Esophagus muscularis mucosa (tissue), 4 donors: Measurements from ENCODE around the gene ZNF530. TPM values are rescaled to one million over a fixed set of nuclear protein-coding genes. Genes with fewer than 3 reads are reported as not detected.
A peak's percentile ranks its signal among the peaks of the same experiment; 100 is the strongest.

Experiments
- DNase-seq: peaks from one replicate; pipeline ENCODE4 v3.0.0-alpha.2; 2017; ENCODE audit errors: extremely low spot score
- H3K27ac ChIP-seq, 4 donors: fragments of 200-600 bp; sonication (generic); replicated peaks in 1 of 4; 1 replicate in 3 of 4; 2 replicates in 1 of 4; pipeline ENCODE4 v1.5.1; 2016 to 2019; ENCODE audit warnings: mild to moderate bottlenecking in 1 of 4
- H3K27me3 ChIP-seq, 4 donors: fragments of 200-600 bp; sonication (generic); one replicate each; pipeline versions ENCODE4 v1.5.1 to v1.6.0; 2016 to 2019
- H3K36me3 ChIP-seq, 4 donors: fragments of 200-600 bp; sonication (generic); one replicate each; pipeline ENCODE4 v1.5.1; 2016 to 2019
- H3K4me1 ChIP-seq, 4 donors: fragments of 200-600 bp; sonication (generic); one replicate each; pipeline ENCODE4 v1.5.1; 2016 to 2019
- H3K4me3 ChIP-seq, 4 donors: fragments of 200-600 bp; sonication (generic); 1 replicate in 2 of 4; 2 replicates in 2 of 4; pipeline ENCODE4 v1.5.1; 2016 to 2019; ENCODE audit warnings: mild to moderate bottlenecking in 4 of 4, moderate library complexity in 1 of 4
- H3K9me3 ChIP-seq, 4 donors: fragments of 200-600 bp; sonication (generic); 1 replicate in 3 of 4; 2 replicates in 1 of 4; pipeline ENCODE4 v1.5.1; 2016 to 2019
- CTCF ChIP-seq, 3 experiments: fragments of 200-600 bp in 2 of 3; fragments of 450-650 bp in 1 of 3; sonication (generic) in 2 of 3; IDR thresholded peaks; one replicate each; pipeline ENCODE4 v1.5.1; 2017 to 2019; ENCODE audit warnings: antibody characterized with exemption in 3 of 3, mild to moderate bottlenecking in 2 of 3, moderate library complexity in 1 of 3
- EP300 ChIP-seq: sonication (generic); formaldehyde crosslinking; IDR thresholded peaks from one replicate; pipeline ENCODE4 v1.6.1; 2017; ENCODE audit warnings: antibody characterized with exemption
- POLR2A ChIP-seq: fragments of 450-650 bp; IDR thresholded peaks from one replicate; pipeline ENCODE4 v1.6.1; 2017; ENCODE audit warnings: antibody characterized with exemption, moderate library complexity, mild to moderate bottlenecking, low read depth
- POLR2AphosphoS5 ChIP-seq, 2 donors: sonication (generic); formaldehyde crosslinking; IDR thresholded peaks; one replicate each; pipeline ENCODE4 v1.6.1; 2017; ENCODE audit warnings: antibody characterized with exemption in 2 of 2
- WGBS: methylation state at CpG from one replicate; pipeline ENCODE4 v1.1.5; 2018; 5-methylcytosine and 5-hydroxymethylcytosine counted together
- intact Hi-C: fragments of 100-400 bp; cut with DNase I; formaldehyde crosslinking; loops from one replicate; pipeline ENCODE4 v1.15.1; 2023
- total RNA-seq, 4 donors: library from RNA; depleted of rRNA; stranded (reverse); fragments of >200 nt; gene quantifications; one replicate each; pipeline versions ENCODE4 v1.1.0 to v1.2.1, GENCODE V29; 2016

Gene ZNF530
- total RNA-seq, 4 donors from 2014 or later, result 1.2 to 6.9 (median 2.8) TPM

- peaks cover 0 to 3% (median 0%) of the 10 kb centered on the region in 4 donors for H3K4me1 ChIP-seq
- H3K9me3 ChIP-seq, result peaks cover 0 to 11% (median 2%) of the 10 kb centered on the region in 4 donors
- 51% methylated on average over 6 of the region's 6 CpGs for WGBS
- peak; percentile 37 for DNase-seq
- intact Hi-C loops, result no loop called here
- H3K4me3 ChIP-seq, result peak overlapping the region in 1 of 4 donors; percentile 9
- no peaks in the 10 kb centered on the region for H3K36me3 ChIP-seq
- H3K27ac ChIP-seq, result no peak overlapping the region
- peaks cover 0 to 4% (median 0%) of the 10 kb centered on the region in 4 donors for H3K27me3 ChIP-seq
- TF ChIP-seq CTCF (IDR thresholded peaks at IDR 0.05) (no peak), EP300 (no peak), POLR2AphosphoS5 (IDR thresholded peaks at IDR 0.05) (no peak), POLR2A (no peak)
These were observed 51.9 kb downstream of the ZNF530 start for GRCh38 chr19:57651654-57651996.

GRCh38 chr19:57653689-57654088 is 54.0 kb downstream of the ZNF530 start:
- peaks cover 0 to 4% (median 0%) of the 10 kb centered on the region in 4 donors for H3K27me3 ChIP-seq
- peak; percentile 37 for DNase-seq
- H3K36me3 ChIP-seq, result no peaks in the 10 kb centered on the region
- H3K27ac ChIP-seq, result no peak overlapping the region
- H3K4me1 ChIP-seq, result peaks cover 0 to 3% (median 0%) of the 10 kb centered on the region in 4 donors
- intact Hi-C loops, result no loop called here
- 94% methylated on average over 2 of the region's 2 CpGs for WGBS
- H3K4me3 ChIP-seq, result no peak overlapping the region
- no peak for TF ChIP-seq CTCF (IDR thresholded peaks at IDR 0.05)
- TF ChIP-seq POLR2AphosphoS5 (IDR thresholded peaks at IDR 0.05), result no peak
- H3K9me3 ChIP-seq, result peaks cover 0 to 3% (median 0%) of the 10 kb centered on the region in 4 donors

GRCh38 chr19:57655443-57655842 is 55.8 kb downstream of the ZNF530 start:
- Histone ChIP-seq H3K36me3 (no peaks in the 10 kb centered on the region), H3K4me3 (no peak overlapping the region), H3K27me3 (peaks cover 0 to 4% (median 0%) of the 10 kb centered on the region in 4 donors), H3K27ac (no peak overlapping the region), H3K4me1 (peaks cover 0 to 3% (median 0%) of the 10 kb centered on the region in 4 donors), H3K9me3 (peaks cover 0 to 3% (median 0%) of the 10 kb centered on the region in 4 donors)
- intact Hi-C loops, result no loop called here
- DNase-seq, result peak; percentile 37
- TF ChIP-seq POLR2AphosphoS5 (IDR thresholded peaks at IDR 0.05) (no peak), POLR2A (no peak), EP300 (no peak), CTCF (IDR thresholded peaks at IDR 0.05) (no peak)
- WGBS, result 100% methylated on average over 1 of the region's 1 CpG

GRCh38 chr19:57656346-57656745 is 56.7 kb downstream of the ZNF530 start:
- intact Hi-C loops, result no loop called here
- peak; percentile 39 for DNase-seq
- WGBS, result 70% methylated on average over 1 of the region's 1 CpG
- Histone ChIP-seq H3K4me1 (peaks cover 0 to 3% (median 0%) of the 10 kb centered on the region in 4 donors), H3K9me3 (peaks cover 0 to 3% (median 0%) of the 10 kb centered on the region in 4 donors), H3K27me3 (peaks cover 0 to 4% (median 0%) of the 10 kb centered on the region in 4 donors), H3K27ac (no peak overlapping the region), H3K36me3 (no peaks in the 10 kb centered on the region), H3K4me3 (no peak overlapping the region)
- no peak for TF ChIP-seq POLR2AphosphoS5 (IDR thresholded peaks at IDR 0.05)
- TF ChIP-seq CTCF (IDR thresholded peaks at IDR 0.05), result no peak
- no peak for TF ChIP-seq EP300
- TF ChIP-seq POLR2A, result no peak

Other genes starting within 250 kb of the ZNF530 start
- gene ZNF304, start 248.6 kb upstream of the ZNF530 start, total RNA-seq, result 10 to 100 TPM in 1 of 4 donors, 1 to 10 TPM in 3; 7.1 to 12.4 (median 8.5) TPM
- gene TRAPPC2B, start 236.3 kb upstream of the ZNF530 start, total RNA-seq, result 10 to 100 TPM; 12.9 to 29.5 (median 20.2) TPM
- 1 to 10 TPM; 1.4 to 3.3 (median 2.8) TPM for gene ZNF547, start 236.3 kb upstream of the ZNF530 start, total RNA-seq
- 10 to 100 TPM; 20.2 to 26.3 (median 23.6) TPM for gene ZNF548, start 210.0 kb upstream of the ZNF530 start, total RNA-seq
- 1 to 10 TPM; 6.1 to 9.6 (median 8.8) TPM for gene ZNF17, start 188.7 kb upstream of the ZNF530 start, total RNA-seq
- 1 to 10 TPM; 2.5 to 6.4 (median 4.6) TPM for gene ZNF749, start 164.6 kb upstream of the ZNF530 start, total RNA-seq
- gene VN1R1, start 142.7 kb upstream of the ZNF530 start, total RNA-seq, result 1 to 10 TPM in 3 of 4 donors, under 1 TPM in 1; 0.65 to 1.8 (median 1.3) TPM
- 10 to 100 TPM in 1 of 4 donors, 1 to 10 TPM in 3; 7.1 to 11.5 (median 9.0) TPM for gene ZNF772, start 122.3 kb upstream of the ZNF530 start, total RNA-seq
- 10 to 100 TPM in 2 of 4 donors, 1 to 10 TPM in 2; 9.3 to 17.8 (median 12.4) TPM for gene ZNF419, start 112.1 kb upstream of the ZNF530 start, total RNA-seq
- 10 to 100 TPM in 3 of 4 donors, 1 to 10 TPM in 1; 7.1 to 18.9 (median 16.6) TPM for gene ZNF773, start 99.9 kb upstream of the ZNF530 start, total RNA-seq
- 1 to 10 TPM; 3.7 to 6.7 (median 6.4) TPM for gene ZNF549, start 72.5 kb upstream of the ZNF530 start, total RNA-seq
- gene ZNF550, start 40.0 kb upstream of the ZNF530 start, total RNA-seq, result 1 to 10 TPM; 3.7 to 6.7 (median 4.2) TPM
- 1 to 10 TPM; 3.3 to 6.0 (median 4.9) TPM for gene ZNF416, start 21.0 kb upstream of the ZNF530 start, total RNA-seq
- 1 to 10 TPM; 3.7 to 9.8 (median 6.4) TPM for gene ZIK1, start 15.7 kb upstream of the ZNF530 start, total RNA-seq
- 10 to 100 TPM; 14.5 to 31.3 (median 22.1) TPM for gene ZNF134, start 14.4 kb downstream of the ZNF530 start, total RNA-seq
- gene ZNF211, start 33.3 kb downstream of the ZNF530 start, total RNA-seq, result 10 to 100 TPM in 2 of 4 donors, 1 to 10 TPM in 2; 9.4 to 14.8 (median 11.0) TPM
- not detected for gene ZSCAN4, start 69.0 kb downstream of the ZNF530 start, total RNA-seq
- gene ZNF551, start 82.1 kb downstream of the ZNF530 start, total RNA-seq, result 1 to 10 TPM; 6.2 to 8.4 (median 6.9) TPM
- 1 to 10 TPM; 5.0 to 8.7 (median 7.1) TPM for gene ZNF154, start 109.3 kb downstream of the ZNF530 start, total RNA-seq
- gene ZNF671, start 127.7 kb downstream of the ZNF530 start, total RNA-seq, result 10 to 100 TPM in 1 of 4 donors, 1 to 10 TPM in 3; 8.3 to 13.4 (median 9.8) TPM
- 10 to 100 TPM in 3 of 4 donors, 1 to 10 TPM in 1; 9.8 to 19.1 (median 14.1) TPM for gene ZNF776, start 146.9 kb downstream of the ZNF530 start, total RNA-seq
- 10 to 100 TPM; 11.8 to 16.6 (median 13.0) TPM for gene ZNF586, start 169.8 kb downstream of the ZNF530 start, total RNA-seq
- 1 to 10 TPM; 2.9 to 5.0 (median 4.5) TPM for gene ZNF552, start 215.0 kb downstream of the ZNF530 start, total RNA-seq
- gene ZNF587B, start 230.4 kb downstream of the ZNF530 start, total RNA-seq, result 10 to 100 TPM in 2 of 4 donors, 1 to 10 TPM in 2; 6.3 to 14.1 (median 9.3) TPM
- 10 to 100 TPM; 10.9 to 27.8 (median 19.8) TPM for gene ZNF587, start 250.0 kb downstream of the ZNF530 start, total RNA-seq